NCI-H82 treated with DMSO at 0.1 percent for 48 hours (cell line): ENCODE data around the gene BACE2.

Source experiments
- DNase-seq: peaks from one replicate; lab custom pipeline; 2025; ENCODE audit not compliant: unreplicated experiment; lab: John Stamatoyannopoulos, UW

BACE2 gene

GRCh38 chr21:41167348-41168342, at the start of gene BACE2:
Gene BACE2 (plus strand): TSS chr21:41168160. CDS start chr21:41168264, 104 bp downstream.
- DNase-seq, result no peak

GRCh38 chr21:41119901-41120300, 48.1 kb upstream of the BACE2 start:
- DNase-seq, result no peak

GRCh38 chr21:41120997-41121396, 47.0 kb upstream of the BACE2 start:
- DNase-seq, result no peak

GRCh38 chr21:41121785-41122415, 46.1 kb upstream of the BACE2 start:
- peak; percentile 43 for DNase-seq

GRCh38 chr21:41124641-41125201, 43.2 kb upstream of the BACE2 start:
- DNase-seq, result no peak

GRCh38 chr21:41128981-41129380, 39.0 kb upstream of the BACE2 start:
- DNase-seq, result no peak

GRCh38 chr21:41130883-41131282, 37.1 kb upstream of the BACE2 start:
- no peak for DNase-seq

- DNase-seq, result no peak
Observed at GRCh38 chr21:41133874-41134522, 34.0 kb upstream of the BACE2 start.

- DNase-seq, result no peak
Observed at GRCh38 chr21:41135746-41136145, 32.2 kb upstream of the BACE2 start.

GRCh38 chr21:41136286-41136685, 31.7 kb upstream of the BACE2 start:
- DNase-seq, result no peak

GRCh38 chr21:41137401-41137800, 30.6 kb upstream of the BACE2 start:
- no peak for DNase-seq

GRCh38 chr21:41137889-41138288, 30.1 kb upstream of the BACE2 start:
- DNase-seq, result no peak

- no peak for DNase-seq
Observed at GRCh38 chr21:41138711-41139110, 29.2 kb upstream of the BACE2 start.

- DNase-seq, result no peak
Observed at GRCh38 chr21:41139275-41139674, 28.7 kb upstream of the BACE2 start.

GRCh38 chr21:41139951-41140350, 28.0 kb upstream of the BACE2 start:
- no peak for DNase-seq

GRCh38 chr21:41141031-41141457, 26.9 kb upstream of the BACE2 start:
- DNase-seq, result no peak

GRCh38 chr21:41142051-41142795, 25.7 kb upstream of the BACE2 start:
- no peak for DNase-seq

- DNase-seq, result no peak
Observed at GRCh38 chr21:41143596-41144325, 24.2 kb upstream of the BACE2 start.

- DNase-seq, result peak; percentile 33
Observed at GRCh38 chr21:41147096-41147978, 20.6 kb upstream of the BACE2 start.
